GM18868 (cell line): ENCODE results near the gene DQX1.
A peak's percentile ranks its signal among the peaks of the same experiment; 100 is the strongest.
"Not testable (repeated sequence)": the region's sequence is repeated elsewhere in the genome, so short reads cannot be mapped to it uniquely, and the experiment has no call there.

Source experiments
- ATAC-seq: cut with Tn5 transposase; IDR thresholded peaks from one replicate; pipeline ENCODE4 v1.9.1; 2021; ENCODE audit warnings: mild to moderate bottlenecking, moderate library complexity; ENCODE audit not compliant: unreplicated experiment

DQX1 gene, protein sequence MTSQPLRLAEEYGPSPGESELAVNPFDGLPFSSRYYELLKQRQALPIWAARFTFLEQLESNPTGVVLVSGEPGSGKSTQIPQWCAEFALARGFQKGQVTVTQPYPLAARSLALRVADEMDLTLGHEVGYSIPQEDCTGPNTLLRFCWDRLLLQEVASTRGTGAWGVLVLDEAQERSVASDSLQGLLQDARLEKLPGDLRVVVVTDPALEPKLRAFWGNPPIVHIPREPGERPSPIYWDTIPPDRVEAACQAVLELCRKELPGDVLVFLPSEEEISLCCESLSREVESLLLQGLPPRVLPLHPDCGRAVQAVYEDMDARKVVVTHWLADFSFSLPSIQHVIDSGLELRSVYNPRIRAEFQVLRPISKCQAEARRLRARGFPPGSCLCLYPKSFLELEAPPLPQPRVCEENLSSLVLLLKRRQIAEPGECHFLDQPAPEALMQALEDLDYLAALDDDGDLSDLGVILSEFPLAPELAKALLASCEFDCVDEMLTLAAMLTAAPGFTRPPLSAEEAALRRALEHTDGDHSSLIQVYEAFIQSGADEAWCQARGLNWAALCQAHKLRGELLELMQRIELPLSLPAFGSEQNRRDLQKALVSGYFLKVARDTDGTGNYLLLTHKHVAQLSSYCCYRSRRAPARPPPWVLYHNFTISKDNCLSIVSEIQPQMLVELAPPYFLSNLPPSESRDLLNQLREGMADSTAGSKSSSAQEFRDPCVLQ

GRCh38 chr2:74525717-74526648 lies at the start of gene DQX1:
DQX1 (minus strand) TSS chr2:74526231; CDS start chr2:74525729, 502 bp downstream.
- peak; percentile 32 for ATAC-seq

DNA sequence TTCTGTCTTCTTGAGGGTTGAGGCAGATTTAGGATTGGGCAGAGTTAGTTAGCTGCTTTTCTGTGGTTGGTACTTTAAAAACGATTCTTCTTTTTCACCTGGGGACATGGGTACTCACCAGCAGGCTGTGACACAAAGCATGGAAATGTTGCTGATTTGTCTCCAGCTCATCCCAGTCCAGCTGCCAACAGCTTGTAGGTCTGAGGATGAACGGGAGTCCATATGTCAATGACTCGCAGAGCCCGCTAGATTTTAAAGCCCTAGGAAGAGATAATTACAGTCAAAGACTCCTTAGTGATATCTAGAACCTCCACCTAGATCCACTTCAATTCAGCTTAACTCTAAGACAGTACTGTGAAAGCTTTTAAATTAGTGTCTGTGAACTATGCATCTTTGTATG lies 49.3 kb upstream of the DQX1 start:
- no peak for ATAC-seq

DNA sequence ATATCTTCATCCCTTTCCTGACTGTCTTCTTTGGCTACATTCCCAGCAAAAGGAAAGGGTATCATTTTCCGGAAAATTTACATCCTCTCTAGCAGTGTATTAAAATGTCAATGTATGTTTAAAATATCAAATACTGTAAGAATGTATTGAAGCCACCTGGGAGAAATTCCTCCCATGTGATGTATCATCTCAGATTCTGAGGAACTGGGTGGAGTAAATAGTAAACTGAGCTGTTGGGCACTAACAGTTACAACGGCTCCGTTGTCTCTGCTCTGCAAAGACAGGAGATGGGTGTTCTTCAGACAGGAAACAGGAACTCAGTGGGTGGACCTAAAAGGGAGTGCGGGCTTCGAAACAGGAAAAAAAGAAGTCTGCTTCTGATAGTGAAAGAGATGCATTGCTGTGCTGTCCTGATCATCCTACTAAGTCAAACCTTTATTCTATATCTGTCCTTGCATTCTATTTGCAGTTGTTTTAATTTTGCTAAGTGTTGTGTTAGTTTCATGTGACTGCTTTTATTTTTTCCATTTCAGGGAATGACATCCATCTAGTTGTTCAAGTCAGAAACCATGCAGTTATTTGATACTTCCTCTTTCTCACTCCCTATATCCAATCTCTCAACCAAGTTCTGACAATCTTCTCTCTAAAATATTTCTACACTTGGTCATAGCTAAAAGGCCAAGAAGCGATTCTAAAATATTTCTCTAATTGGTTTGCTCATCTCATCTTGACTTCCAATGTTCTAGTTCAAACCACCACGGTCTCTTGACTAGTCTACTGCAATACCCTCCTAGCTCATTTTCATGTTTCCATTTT lies 47.9 kb upstream of the DQX1 start:
- peak; percentile 43 for ATAC-seq

- no peak for ATAC-seq
Observed at GRCh38 chr2:74572178-74572925, 46.3 kb upstream of the DQX1 start.

DNA sequence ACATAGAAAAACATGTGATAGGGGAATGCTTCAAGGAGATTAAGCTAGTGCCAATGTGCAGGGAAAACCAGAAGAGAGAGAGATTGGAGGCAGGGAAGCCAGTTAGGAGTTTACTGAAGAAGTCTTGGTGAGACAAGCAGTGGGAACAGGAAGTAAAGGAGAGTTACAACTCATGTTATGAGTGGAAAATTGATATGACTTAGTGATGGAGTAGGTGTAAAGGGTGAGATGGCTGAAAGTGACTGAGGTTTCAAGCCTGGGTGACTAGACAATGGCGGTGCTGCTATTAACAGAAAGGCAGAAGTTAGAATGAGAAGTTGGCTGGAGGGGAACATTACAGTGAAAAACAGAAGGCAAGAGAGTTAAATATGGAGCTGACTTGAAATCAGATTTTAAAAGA lies 45.0 kb upstream of the DQX1 start:
- peak; percentile 72 for ATAC-seq

- no peak for ATAC-seq
Observed at GRCh38 chr2:74569686-74570085, 43.7 kb upstream of the DQX1 start.

DNA sequence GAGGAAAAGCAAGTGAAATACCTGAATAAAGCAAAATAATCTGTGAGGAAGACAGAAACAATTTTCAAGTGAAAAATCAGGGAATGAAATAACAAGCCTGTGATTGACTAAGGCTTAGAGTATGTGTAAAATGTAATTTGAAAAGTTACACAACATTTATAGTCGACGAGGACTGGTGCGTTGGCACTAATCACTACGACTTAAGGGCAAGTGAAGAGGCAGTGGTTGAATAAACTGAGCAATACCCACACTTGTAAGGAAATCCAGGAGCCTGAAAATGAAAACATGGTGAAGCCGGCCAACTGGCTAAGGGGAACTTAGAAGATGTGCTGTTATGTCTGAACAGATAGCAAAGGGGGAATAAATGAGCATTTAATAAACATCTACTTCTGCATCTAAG lies 41.9 kb upstream of the DQX1 start:
- ATAC-seq, result no peak

GRCh38 chr2:74566754-74567085 lies 40.7 kb upstream of the DQX1 start:
- ATAC-seq, result no peak

GRCh38 chr2:74566076-74566753 lies 40.2 kb upstream of the DQX1 start:
- no peak for ATAC-seq

DNA sequence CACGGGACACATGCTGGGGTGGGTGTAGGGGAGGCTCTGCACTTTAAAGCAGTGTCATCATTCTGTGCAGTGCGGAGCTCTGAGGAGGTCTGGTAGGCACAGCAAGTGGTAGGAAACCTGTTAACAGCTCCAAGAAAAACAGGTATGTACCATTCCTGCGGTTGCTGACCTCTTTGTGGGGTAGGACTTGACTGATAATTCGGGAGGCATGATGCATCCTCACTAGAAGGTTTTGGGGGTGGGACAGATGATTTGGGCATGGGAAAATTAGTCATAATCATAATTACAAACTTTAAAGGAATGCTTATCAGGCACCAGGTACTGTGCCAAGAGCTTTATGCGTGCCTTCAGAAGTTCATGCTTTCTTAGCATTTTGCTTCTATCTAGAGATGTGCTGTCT lies 38.2 kb upstream of the DQX1 start:
- ATAC-seq, result no peak

DNA sequence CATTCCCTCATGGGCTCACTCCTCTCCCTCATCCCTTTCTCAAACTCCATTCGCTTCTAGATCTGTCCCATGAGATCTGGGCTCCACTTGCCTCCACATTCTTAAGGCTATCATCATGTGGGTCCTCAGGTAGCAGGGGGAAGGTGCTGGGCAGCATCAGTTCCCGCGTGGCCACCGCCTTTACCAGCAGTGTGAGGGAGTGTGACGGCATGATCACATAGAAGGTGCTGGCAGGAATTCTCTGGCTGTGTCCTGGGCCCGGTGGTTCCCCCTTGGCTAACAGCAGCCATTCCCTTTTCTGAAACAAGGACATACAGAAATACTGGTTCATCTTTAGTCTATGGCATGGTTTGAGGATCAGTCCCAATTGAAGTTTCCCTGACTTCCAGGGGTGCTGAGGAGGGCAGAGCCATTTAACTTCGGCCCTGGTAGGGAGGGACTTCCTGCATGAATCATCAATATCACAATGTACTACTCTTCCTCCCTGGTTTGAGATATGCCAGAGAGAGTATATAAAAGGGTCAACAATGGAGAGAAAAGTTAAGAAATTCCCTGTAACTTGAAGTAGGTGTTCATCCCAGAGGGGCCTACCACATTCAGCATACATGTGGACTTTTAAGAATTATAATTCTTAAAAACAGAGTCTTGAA lies 36.2 kb upstream of the DQX1 start:
- no peak for ATAC-seq

GRCh38 chr2:74561022-74561421 lies 35.0 kb upstream of the DQX1 start:
- not testable (repeated sequence) for ATAC-seq

GRCh38 chr2:74560591-74560990 lies 34.6 kb upstream of the DQX1 start:
- no peak for ATAC-seq

GRCh38 chr2:74559912-74560311 lies 33.9 kb upstream of the DQX1 start:
- no peak for ATAC-seq

DNA sequence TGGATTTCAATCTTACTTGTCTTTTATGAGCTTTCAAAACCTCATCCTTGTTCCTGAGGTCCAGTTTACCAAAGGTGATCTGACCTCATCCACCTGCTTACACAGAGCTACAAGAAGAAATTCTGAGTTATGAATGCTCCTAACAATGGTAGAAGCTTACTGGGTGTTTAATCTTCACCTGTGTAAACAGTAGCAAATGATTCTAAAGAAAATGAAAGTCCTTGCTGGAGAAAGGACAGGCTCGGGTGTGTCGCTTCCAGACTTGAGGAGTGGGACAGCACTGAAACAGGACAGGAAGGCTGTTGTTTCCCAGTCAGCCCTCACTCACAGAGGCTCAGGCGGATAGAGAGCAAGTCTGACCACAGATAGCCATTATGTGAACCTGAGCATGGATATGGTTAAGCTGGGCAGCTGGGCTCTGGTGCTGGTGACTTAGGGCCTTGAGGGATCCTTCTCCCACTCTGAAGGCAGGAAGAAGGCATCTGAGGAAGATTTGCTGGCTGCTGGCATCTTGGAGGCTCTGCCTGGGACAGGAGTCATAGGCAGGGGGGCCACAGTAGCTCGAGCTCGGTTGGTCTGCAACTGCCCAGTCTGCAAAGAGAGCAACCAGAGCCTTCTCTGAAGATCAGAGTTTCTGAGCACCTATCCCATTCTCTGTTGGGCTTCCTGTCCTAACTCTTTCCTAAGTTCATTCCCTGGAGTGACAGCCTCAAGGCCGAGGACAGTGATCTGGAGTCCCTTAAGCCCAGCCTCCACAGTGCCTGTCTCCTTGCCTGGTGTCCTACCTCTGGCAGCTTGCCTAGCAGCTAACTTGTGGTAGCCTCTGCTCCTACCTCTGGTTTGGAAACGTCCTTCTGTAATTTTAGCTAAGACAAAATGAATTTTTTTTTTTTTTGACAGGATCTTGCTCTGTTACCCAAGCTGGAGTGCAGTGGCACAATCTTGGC lies 32.5 kb upstream of the DQX1 start:
- ATAC-seq, result no peak

- no peak for ATAC-seq
Observed at GRCh38 chr2:74556831-74557370, 30.9 kb upstream of the DQX1 start.

DNA sequence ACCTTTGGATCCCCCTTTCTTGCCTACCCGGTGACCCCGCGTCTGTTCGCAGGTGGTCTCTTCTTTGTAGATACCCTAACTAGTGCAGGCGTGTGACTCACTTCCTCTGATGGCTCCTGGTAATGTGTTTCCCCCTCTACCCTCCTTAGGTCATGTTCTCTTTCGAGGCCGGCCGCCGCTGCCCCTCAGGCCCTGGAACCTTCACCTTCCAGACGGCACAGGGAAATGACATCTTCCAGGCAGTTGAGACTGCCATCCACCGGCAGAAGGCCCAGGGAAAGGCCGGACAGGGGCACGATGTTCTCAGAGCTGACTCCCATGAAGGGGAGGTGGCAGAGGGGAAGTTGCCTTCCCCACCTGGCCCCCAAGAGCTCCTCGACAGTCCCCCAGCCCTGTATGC lies 30.1 kb upstream of the DQX1 start:
- ATAC-seq, result no peak
